Metanephros (tissue), 1 donor: Measurements from ENCODE around the gene GDAP2. TPM values are rescaled to one million over a fixed set of nuclear protein-coding genes. Genes with fewer than 3 reads are reported as not detected.

Experiments used
- total RNA-seq: library from RNA; depleted of rRNA; stranded (reverse); fragments of >200 nt; gene quantifications from one replicate; pipeline ENCODE4 v1.2.3, GENCODE V29; 2014

Gene GDAP2, protein sequence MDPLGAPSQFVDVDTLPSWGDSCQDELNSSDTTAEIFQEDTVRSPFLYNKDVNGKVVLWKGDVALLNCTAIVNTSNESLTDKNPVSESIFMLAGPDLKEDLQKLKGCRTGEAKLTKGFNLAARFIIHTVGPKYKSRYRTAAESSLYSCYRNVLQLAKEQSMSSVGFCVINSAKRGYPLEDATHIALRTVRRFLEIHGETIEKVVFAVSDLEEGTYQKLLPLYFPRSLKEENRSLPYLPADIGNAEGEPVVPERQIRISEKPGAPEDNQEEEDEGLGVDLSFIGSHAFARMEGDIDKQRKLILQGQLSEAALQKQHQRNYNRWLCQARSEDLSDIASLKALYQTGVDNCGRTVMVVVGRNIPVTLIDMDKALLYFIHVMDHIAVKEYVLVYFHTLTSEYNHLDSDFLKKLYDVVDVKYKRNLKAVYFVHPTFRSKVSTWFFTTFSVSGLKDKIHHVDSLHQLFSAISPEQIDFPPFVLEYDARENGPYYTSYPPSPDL
- 28.3 TPM for total RNA-seq

GRCh38 chr1:117929343-117930172, at the start of gene GDAP2, which contains the start of gene WDR3:
GDAP2 (minus strand) TSS chr1:117929621; CDS start chr1:117920357, 9,264 bp downstream.
WDR3 (plus strand) TSS chr1:117929739; CDS start chr1:117933320, 3,581 bp downstream.

Other genes starting within 250 kb of the GDAP2 start
- gene WDR3, start 118 bp upstream of the GDAP2 start, total RNA-seq = 11.2 TPM